Heart left ventricle (tissue), 13 donors: ENCODE measurements around the gene BBX.

Experiments
- POLR2A ChIP-seq, 2 donors: fragments of 450-650 bp; IDR thresholded peaks; one replicate each; pipeline ENCODE4 v1.6.1; 2017; ENCODE audit warnings: antibody characterized with exemption in 2 of 2, mild to moderate bottlenecking in 2 of 2, moderate library complexity in 2 of 2
- TF ChIP-seq, protein P1 (sequence below), 12 donors: fragments of 200-600 bp; sonication (generic) in 4 of 12; IDR thresholded peaks; one replicate each; pipeline versions ENCODE4 v1.5.0 to v1.8.0; 2018 to 2022; ENCODE audit warnings: antibody characterized with exemption in 12 of 12, mild to moderate bottlenecking in 5 of 12
- donor health status: ischemic (EF 13 %, LVEDD 7.1; RV severe dilation, severe dysfunction).
- donor health status: DM: no; HTN: yes; CAD: no.
- donor health status: DM: no; HTN: no; CAD: no.
- donor health status: ischemic (EF 25% LVEDD 6.9; RV normal size, moderate dysfunction).
- donor health status: ischemic (EF 25% LVEDD 5.7; RV mildly dilated, moderate dysfunction).
- donor health status: ischemic (EF 35%, LVEDD 5.7; RV mildly dilated, moderate dysfunction).
- donor health status: nonischemic (EF 11% LVEDD 7.7; RV severe dilation, severe dysfunction).
- donor health status: DM: yes; HTN: yes; CAD: no.
- donor health status: PGD.
- donor health status: ischemic (EF 29% LVEDD 5.4; RV normal size, mild dysfunction).
- donor health status: nonischemic (EF 23%, LVEDD 6.1; RV moderate dilation, normal function).

DNA sequence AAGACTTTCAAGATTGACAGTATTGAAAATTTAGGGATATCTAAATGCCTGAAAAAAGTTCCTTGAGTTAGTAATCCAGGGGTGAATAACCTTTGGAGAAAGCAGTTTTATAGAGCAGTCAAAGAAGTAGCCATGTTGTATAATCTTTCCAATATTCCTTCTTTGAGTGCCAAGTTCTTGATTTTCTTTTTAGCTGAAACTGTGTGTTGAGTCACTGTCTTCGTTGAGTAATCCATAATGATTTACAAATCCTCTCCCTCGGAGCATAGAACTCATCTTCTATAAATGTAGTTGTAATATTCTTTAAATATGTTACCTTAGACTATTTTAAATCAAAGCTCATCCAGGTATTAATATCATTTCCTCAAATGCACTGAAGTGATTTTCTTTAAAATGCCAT, 135.2 kb downstream of the BBX start:
- TF ChIP-seq, protein P1, sequence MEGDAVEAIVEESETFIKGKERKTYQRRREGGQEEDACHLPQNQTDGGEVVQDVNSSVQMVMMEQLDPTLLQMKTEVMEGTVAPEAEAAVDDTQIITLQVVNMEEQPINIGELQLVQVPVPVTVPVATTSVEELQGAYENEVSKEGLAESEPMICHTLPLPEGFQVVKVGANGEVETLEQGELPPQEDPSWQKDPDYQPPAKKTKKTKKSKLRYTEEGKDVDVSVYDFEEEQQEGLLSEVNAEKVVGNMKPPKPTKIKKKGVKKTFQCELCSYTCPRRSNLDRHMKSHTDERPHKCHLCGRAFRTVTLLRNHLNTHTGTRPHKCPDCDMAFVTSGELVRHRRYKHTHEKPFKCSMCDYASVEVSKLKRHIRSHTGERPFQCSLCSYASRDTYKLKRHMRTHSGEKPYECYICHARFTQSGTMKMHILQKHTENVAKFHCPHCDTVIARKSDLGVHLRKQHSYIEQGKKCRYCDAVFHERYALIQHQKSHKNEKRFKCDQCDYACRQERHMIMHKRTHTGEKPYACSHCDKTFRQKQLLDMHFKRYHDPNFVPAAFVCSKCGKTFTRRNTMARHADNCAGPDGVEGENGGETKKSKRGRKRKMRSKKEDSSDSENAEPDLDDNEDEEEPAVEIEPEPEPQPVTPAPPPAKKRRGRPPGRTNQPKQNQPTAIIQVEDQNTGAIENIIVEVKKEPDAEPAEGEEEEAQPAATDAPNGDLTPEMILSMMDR (IDR thresholded peaks at IDR 0.05): no peak
- TF ChIP-seq POLR2A (IDR thresholded peaks at IDR 0.05): no peak
